ENCODE results near the gene CCDC88C.
"Not testable (repeated sequence)": the region's sequence is repeated elsewhere in the genome, so short reads cannot be mapped to it uniquely, and the experiment has no call there.

The CCDC88C gene

DNA sequence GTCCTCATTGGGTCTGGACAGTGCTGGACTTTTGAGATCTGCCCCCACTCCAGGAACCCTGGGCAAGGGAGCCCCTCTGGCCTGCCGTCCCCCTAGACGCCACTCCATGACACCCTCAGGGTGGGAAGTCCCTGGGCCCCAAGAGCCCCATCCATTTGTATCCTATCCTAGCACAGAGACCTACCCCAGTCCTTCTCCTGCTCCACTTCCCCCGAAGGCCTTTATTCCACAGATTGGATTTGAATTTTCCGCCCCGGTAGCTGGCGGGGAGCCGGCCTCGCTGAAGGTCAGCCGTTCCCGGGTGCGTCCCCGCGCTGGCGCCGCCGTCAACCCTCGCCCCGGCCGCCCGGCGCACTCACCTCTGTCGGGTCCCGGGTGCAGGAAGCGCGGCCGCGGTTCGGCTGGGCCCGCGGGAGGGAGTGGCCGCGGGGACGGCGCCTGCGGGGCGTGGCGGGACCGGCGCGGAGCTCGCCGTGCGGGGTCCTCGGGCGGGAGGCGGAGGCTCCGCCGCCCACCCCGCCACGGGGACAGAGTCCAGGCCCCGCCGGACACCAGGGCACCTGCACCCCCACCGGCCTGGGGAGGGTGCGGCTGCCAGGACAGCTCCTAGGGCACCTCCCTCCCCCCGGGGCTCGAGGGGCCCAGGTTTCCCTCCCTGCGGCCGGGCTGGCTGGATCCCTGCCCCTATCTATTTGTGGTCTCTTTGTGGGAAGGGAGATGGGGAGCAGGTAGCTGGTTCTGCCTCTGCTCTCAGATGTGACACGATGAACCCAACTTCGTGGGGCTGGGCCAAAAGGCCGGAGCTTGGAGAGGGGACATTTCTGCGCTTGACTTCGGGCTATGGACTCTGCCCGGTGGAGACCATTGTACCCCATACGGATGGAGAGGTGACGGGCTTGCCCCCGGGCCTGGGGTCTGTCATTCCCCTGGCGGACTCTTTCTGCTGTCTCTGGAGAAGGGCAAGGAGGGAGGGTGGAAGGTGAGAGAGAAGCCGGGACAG is 153.2 kb downstream of the CCDC88C start:
- no peak for FAIRE-seq

DNA sequence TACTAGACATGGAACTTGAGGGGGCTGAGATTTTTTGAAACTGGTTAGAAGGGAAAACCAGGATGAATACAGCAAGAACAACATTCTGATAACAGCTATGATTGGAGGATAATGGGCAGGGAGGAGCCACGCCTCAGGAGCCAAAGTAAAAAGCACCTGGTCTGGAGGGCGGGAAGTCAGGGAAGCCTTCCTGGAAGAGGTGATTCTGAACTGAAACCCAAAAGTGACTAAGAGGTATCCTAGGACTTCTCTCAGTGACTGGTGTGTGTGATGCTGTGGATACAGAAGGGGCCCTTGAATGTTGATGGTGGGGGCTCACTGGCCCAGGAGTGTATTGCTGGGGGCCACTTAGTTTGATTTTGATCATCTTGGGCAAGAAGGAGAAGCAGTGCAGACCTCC is 154.3 kb downstream of the CCDC88C start:
- FAIRE-seq, result no peak

DNA sequence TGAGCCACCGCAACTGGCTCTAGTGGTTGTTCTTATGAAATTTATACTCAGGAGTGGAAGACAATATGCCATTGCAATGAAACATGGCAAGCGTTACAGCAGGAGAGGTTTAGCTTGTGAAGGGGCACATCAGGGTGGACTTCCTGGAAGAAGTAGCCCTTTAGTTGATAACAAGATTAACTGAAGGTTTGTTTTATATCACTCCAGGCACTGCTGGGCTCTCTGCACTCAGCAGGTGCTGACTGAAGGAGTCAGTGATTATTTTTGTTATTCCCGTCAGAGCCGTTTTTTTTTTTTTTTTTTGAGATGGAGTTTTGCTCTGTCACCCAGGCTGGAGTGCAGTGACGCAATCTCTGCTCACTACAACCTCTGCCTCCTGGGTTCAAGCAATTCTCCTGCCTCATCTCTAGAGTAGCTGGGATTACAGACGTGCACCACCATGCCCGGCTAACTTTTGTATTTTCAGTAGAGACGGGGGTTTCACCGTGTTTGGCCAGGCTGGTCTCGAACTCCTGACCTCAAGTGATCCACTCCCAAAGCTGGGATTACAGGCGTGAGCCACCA is 155.6 kb downstream of the CCDC88C start:
- no peak for FAIRE-seq

DNA sequence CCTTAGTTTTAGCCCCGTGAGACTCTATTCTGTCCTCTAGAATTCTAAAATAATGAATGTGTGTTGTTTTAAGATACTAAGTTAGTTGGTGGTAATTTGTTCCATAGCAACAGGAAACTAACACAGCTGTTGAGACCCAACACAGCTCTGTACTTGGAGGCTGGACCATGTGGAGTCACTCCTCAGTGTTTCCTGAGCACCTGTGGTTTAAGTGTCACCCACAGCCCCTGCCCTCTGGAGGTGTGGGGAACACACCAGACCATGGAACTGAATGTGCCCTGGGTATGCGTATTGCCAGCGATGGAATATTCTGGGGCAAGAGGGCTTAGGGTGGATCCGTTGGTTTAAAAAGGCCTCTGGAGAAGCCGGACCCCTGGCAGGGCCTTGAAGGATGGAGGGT is 156.5 kb downstream of the CCDC88C start:
- no peak for FAIRE-seq

DNA sequence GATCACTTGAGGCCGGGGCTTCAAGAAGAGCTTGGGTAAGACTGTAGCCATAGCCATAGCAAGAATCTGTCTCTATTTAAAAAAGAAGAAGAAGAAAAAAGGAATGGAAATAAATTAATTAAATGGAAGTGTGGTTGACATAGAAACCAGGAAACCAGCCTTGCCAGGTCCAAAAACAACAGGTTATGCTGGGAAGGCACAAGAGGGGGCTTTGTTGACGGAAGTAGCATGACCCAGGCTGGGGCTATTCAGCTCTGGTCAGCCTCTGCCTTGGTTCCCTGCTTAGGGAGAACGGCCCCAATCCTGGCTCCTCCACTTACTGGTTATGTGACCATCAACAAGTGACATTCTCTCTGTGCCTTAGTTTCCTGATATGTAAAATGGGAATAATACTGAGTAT is 158.7 kb downstream of the CCDC88C start:
- no peak for FAIRE-seq

DNA sequence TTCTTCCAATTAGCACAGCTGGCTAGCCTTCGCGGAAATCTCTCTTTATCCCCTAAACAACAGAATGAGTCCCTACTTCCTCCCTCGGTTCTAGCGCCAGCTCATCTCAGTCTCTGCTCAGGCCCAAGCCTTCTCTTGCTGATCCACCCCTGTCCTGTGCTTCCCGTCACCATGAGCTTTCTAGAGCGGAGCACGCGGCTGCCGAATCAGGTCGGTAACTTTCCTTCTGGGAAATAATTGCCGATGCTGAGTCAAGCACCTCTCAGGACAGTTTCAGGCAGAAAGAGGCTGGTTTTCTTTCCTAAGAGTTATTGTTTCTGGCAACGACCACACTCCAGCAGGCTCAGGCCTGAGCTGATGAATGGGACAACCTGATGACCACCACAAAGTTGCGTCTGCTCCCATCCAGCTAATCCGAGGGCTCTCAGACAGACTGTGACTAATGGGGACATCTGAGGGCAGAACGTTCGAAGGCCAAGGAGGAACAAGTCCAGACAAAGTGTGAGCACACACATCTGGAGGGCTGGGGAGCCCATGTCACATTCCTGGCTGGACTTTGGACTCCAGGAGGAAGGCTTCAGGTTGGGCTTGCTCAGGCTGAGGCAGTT is 159.5 kb downstream of the CCDC88C start:
- no peak for FAIRE-seq

DNA sequence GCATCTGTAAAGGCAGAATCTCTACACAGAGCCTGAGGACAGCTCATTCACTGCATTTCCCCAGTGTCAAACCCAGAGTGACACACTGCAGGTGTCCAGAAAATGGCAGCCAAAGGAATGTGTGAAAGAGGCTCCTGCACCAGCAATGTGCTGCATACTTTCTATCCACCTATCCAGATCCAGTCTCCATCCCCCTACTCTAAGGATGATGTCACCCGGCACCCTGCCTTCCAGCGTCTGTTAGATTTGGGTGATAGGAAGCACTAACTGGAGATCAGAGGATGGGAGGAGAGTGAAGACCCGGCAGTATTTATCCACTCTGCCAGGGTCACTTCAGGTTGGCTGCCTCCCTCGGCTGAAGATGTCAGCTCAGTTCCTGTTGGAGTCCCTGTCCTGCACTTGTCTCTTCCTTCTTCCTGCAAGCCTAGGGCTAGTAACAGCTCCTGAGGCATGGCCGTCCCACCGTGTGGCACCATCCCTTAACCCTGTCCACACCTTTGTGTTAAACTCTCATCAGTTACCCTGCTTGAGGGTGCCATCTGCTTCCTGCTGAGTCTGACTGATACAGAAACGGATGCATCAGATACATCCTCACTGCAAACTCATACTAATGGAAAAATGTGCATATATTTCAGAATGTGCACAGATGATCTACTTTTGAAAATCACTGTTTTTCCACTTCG is 160.2 kb downstream of the CCDC88C start:
- FAIRE-seq, result no peak

DNA sequence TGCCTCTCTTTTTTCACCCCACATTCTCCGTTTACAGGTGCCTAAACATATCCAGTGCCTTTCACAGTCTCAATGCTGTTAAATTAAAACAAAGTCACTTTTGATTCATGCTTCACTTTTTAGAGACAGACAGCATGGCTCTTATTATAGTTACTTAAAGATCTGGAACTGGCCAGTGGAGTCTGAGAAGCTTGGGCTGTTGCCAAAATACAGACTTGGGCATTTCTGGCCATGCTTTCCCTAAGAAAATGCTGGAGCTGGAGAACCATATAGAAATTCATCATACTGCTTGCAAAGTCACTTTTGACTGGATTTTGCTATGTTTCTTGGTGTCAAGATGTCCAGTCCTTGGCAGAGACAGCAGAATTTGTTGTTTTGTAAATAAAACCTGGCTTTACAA is 161.0 kb downstream of the CCDC88C start:
- FAIRE-seq, result no peak

DNA sequence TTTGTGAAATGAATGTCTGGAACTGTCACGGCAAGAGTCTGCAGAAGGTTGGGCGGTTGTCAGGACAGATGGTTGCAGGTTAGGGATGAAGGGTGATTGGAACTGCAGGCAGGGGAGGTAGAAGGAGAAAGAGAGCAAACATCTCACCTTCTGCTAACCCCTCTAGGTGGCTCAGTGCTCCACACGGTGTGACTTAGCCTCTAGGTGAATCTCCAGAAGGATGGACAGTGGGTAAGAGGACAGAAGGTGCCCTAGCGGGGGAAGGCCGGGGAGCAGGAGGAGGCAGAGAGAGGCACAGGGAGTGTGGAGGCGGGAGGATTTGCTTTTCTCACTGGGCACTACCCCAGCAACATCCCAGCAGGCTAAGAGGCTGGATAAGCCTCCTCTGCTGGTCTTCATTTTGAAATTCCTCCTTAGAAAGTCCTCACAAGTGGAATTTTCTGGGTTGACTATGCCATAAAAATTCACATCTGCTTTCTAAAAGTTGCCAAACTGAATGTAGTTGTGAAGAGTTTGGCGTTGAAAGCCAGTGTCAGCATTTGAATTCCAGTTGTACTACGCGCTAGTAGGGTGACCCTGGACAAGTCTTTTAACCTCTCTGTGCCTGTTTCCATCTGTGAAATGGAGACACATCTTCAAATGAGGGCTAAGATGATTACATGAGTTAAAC is 162.5 kb downstream of the CCDC88C start:
- no peak for FAIRE-seq

DNA sequence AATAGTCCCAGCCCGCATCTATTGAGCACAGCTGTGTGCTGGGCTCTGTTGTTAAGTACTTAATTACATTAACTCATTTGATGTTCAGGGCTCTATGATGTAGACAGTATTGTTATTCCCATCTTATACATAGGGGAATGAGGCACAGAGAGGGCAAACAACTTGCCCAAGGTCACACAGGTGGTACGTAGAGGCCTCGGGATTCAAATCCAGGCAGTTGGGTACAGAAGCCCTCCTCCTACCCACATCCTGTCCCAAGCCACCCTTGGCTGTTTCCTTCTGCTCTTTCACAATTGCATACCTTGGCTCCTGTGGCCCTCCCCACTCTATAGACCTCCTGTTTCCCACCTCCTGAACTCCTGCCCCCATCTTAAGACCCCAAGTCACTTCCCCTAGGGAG is 163.2 kb downstream of the CCDC88C start:
- no peak for FAIRE-seq

DNA sequence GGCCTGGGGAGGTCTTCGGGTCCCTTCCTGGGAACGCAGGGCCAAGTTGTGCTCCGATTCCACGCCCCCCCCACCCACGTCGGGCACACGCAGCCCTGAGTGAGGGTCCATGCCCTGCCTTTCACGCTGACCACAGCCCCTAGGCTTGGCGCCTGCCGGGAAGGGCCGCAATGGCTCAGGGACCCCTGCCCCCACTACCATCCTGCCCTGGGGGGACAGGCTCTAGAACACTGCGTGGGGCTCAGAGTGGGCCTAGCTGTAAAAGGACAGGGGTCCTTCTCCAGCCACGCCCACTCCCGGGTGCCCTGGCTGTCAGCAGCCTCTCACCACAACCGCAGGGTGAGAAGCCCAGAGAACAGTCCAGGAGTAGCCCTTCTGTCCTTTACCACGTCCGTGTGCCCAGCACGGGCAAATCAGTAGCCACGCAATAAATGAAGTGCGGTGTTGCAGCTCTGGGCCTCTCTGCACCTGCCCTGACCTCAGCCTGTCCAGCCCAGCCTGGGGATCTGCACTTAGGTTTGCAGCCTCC is 163.8 kb downstream of the CCDC88C start:
- FAIRE-seq, result no peak

DNA sequence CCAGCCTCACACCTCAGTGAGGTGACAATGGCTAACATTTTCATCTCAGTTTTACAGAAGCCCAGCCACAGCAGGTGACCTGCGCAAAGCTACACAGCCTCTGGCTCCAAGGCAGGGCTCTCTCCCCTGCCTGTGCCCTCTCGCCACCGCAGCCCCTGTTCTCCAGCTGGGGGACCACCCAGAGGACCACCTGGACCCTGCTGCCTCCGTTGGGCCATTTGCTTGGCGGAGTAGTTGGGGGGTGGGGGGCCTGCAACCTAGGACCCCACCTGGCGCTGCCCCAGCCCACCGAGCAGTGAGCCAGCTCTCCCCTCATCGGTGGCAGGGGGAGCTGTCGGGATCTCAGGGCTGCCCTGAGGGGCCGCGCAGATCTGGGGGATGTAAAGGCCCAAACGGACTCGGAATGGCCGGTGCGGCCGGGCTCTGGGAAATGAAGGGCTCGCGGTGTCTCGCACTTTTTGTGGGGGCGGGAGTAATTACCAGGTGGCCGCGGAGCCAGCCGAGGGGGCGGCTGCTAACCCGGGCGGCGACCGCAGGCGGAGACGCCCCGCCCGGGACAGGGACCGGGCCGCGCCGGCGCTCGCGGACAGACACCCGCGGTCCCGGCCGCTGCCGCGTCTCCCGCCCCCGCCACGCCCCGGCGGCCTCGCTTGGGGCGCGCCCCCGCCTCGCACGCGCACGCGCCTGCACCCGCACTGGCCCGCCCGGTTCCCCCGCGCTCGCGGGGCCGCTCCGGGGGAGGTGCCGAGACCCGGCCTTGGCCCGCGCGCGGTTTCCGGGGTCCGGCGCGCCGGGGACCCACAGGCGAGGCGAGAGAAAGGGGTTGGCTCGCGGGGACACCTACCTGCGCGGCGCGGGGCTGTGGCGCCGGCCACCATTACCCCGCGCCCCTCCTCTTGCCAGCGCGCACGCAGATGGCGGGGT is 164.5 kb downstream of the CCDC88C start:
- no peak for FAIRE-seq

DNA sequence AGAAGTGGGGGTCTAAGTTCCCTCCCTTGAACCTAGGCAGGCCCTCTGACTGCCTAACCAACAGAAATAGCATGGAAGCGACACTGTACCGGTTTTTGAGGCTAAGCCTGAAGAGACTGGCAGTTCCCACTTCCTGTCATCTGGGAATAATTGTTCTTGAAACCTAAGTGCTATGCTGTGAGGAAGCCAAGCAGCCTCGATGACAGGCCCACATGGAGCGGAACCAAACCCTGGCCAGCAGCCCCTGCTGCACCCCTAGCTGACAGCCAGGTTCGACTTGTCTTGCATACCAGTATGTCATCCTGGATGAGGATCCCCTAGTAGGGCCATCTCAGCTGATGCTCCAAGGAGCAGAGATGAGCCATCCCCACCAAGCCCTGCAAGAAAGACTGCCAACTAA is 166.7 kb downstream of the CCDC88C start:
- FAIRE-seq, result no peak

DNA sequence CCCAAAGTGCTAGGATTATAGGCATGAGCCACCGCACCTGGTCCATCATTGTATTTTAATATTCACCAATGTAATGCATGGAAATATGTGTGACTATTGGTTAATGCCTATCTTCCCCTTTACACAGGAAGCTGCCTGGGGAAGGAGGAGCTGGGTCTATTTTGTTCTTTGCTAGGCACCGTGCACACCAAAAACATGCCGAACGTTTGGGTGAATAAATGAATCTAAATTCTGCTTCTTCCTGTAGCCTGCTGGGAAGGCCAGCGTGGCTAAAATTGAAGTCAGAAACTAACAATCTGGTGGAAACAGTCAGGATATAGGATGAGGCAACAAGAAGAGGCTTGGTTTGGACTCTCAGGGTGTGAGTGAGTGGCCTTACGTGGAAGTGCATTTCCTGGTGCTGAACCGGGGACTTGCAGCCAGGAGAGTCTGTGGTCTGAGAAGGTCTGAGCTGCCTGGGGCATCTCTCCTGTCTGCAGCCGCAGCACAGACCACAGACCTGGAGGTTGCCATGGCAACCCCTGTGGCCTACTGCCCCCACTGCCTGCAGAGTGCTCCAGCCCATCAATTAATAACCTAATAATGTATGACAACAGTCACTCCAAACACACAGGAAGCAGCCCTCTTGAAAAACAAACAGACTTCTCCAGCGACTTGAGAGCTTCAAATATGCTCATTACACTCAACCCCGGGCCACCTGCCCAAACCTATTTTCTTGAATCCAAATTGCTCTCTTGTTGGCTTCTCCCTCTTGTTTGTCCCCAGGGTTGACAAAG is 167.6 kb downstream of the CCDC88C start:
- FAIRE-seq, result no peak

DNA sequence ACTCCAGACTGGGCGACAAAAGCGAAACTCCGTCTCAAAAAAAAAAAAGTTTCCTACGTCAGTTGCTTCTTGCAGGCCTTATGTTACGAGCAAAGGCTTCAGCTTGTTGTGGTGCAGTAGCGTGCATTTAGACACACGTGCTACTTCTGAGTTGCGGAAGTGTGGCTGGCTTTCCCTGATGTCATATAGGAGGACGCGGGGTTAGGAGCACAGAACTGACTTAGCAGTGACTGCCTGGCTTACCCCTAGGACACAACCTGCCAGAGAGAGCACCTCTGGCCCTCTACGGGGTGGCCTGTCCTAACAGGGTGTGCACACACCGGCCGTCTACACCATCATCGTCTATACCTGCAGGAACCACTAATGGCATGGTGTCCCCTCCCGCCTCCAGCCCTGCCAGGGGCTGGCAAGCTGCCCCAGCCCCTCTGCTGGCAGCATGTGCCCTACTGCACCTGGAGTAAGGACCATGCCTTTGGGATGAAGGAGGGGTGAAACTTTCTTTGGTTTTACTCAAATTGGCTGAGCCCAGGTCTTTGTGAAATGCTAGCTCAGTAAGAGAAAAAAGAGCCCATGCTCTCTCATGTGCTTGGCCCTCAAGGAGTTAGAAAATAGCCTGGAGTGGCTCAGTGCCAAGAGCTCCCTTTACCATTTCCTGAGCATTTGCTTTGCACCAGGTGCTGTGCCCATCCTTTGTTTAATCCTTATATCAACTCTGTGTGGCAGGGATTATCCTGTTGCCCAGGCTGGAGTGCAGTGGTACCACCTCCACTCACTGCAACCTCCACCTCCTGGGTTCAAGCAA is 171.4 kb downstream of the CCDC88C start:
- no peak for FAIRE-seq

DNA sequence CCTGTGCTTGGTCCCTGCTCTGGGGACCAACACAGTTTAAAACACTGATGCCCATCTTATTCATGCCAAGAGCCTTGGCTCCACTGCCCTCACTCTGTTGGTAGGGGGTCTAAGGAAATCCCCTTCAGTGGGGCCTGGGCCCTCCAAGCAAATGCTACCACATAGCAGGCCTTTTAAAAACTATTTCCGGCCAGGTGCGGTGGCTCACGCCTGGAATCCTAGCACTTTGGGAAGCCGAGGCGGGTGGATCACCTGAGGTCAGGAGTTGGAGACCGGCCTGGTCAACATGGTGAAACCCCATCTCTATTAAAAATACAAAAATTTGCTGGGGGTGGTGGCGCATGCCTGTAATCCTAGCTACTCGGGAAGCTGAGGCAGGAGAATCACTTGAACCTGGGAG is 172.0 kb downstream of the CCDC88C start:
- not testable (repeated sequence) for FAIRE-seq

DNA sequence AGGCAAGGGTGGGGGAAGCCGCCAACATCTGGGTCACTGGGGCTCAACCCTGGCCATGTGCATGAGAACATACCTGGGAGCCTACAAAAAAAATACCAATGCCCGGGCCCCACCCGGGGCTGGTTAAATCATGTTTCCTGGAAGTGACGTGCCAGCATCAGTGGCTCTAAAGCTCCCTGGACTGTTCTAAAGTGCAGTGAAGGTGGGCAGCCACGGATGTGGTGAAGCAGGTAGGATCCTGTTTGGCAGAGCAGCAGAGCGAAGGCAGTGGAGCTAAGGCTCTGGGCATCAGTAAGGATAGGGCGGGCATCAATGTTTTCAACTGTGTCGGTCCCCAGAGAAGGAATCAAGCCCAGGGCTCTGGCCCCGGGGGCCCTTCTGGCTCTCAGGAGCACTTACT is 172.6 kb downstream of the CCDC88C start:
- FAIRE-seq, result no peak

DNA sequence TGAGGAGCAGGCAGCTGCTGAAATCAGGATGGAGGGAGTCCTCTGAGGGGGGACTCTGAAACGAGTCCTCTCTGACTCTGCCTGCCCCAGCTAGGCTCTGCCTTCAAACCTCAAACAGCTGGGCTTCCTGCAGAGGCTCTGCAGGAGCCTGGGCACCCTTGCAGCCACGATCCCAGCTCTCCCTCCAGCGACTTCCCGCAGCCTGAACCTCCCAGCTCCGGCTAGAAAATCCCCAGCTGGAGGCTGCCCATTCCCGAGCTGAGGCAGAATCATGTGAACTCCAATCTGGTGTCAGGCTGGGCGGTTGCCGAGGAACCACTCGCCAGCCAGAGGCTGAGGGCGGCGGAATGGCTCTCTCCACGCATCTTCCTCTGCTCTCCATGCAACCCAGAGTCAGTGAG is 173.1 kb downstream of the CCDC88C start, which contains the start of gene GPR68:
Gene GPR68 (minus strand): TSS at position 204 of the 401 bp plus-strand sequence. CDS start 9,654 bp downstream, outside the sequence.
- no peak for FAIRE-seq

DNA sequence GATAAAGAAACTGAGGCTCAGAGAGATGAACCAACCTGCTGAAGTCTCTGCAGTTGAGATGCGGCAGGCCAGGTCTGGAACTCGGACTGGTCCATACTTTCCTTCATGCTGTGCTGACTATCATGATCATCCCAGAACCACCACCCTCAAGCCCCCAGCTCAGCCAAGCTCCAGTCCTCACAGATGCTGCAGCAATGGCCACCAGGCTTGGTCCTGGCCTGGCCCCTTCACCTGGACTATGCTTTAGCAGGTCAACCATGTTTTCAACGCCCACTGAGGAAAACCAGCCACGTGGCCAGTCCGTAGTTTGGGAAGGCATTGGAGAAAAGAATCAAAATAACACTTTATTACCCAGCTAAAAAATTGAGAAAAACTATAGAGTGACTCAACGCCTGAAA is 174.5 kb downstream of the CCDC88C start:
- no peak for FAIRE-seq

All from endometrium (tissue), 2 donors.